ENCODE data around the gene INF2. TPM values are rescaled to one million over a fixed set of nuclear protein-coding genes. Genes with fewer than 3 reads are reported as not detected.
A peak's percentile ranks its signal among the peaks of the same experiment; 100 is the strongest.
"Not testable (repeated sequence)": the region's sequence is repeated elsewhere in the genome, so short reads cannot be mapped to it uniquely, and the experiment has no call there.

INF2 gene
- polyA plus RNA-seq, 1 donor (not counting 4 experiments of a cell fraction or from before 2014, with no cell fraction given) = 22.6 TPM

- Histone ChIP-seq H3K4me3 (ENCODE audit: control insufficient read depth in 2 of 3, extremely low read depth in 1 of 3, insufficient read depth in 2 of 3, low read depth in 1 of 3, low read length in 3 of 3) (no peak overlapping the region), H3K4me2 (ENCODE audit: control insufficient read depth, extremely low read depth, insufficient read depth, low read depth, low read length) (no peak overlapping the region), H3K4me1 (ENCODE audit: control insufficient read depth, extremely low read depth, insufficient read depth, low read length) (peaks cover 6% of the 10 kb centered on the region), H3K9ac (ENCODE audit: control insufficient read depth, extremely low read depth, insufficient read depth, low read length) (no peak overlapping the region), H3K27me3 (ENCODE audit: control insufficient read depth, extremely low read depth, insufficient read depth, low read length) (peaks cover 5% of the 10 kb centered on the region), H2AFZ (ENCODE audit: control insufficient read depth, low read length) (no peak overlapping the region), H3K36me3 (ENCODE audit: control insufficient read depth in 2 of 2, extremely low read depth in 1 of 2, insufficient read depth in 2 of 2, low read length in 2 of 2) (no peaks in the 10 kb centered on the region), H3K9me1 (ENCODE audit: control insufficient read depth, extremely low read depth, insufficient read depth, low read length) (no peaks in the 10 kb centered on the region), H3K9me3 (ENCODE audit: control insufficient read depth, low read depth, low read length) (no peaks in the 10 kb centered on the region), H4K20me1 (ENCODE audit: control insufficient read depth, extremely low read depth, insufficient read depth, low read length) (peaks cover 3% of the 10 kb centered on the region), H3K27ac (ENCODE audit: control insufficient read depth, insufficient read depth, low read length) (no peak overlapping the region), H3K79me2 (ENCODE audit: control insufficient read depth, insufficient read depth, low read length) (no peaks in the 10 kb centered on the region)
- DNase-seq (ENCODE audit: low read depth, low spot score) (no peak), FAIRE-seq (no peak)
- TF ChIP-seq EZH2 (IDR thresholded peaks at IDR 0.05; ENCODE audit: low read length) (no peak), CTCF (optimal IDR thresholded peaks at IDR 0.05 in 1 of 3, IDR thresholded peaks at IDR 0.05 in 1 of 3, conservative IDR thresholded peaks at IDR 0.05 in 1 of 3; ENCODE audit: extremely low read depth in 1 of 3, insufficient read depth in 2 of 3, low read length in 3 of 3) (peak in 1 of 3 experiments; percentile 9)
- dilution Hi-C loops (cut with MboI; ENCODE audit: extremely low pct_ligation_motif_present, low sequenced_read_pairs) = no loop called here
Measured at GRCh38 chr14:104726600-104727451, 37.4 kb downstream of the INF2 start.

GRCh38 chr14:104728631-104729030 is 39.2 kb downstream of the INF2 start:
- Histone ChIP-seq H2AFZ (ENCODE audit: control insufficient read depth, low read length) (no peak overlapping the region), H3K9me1 (ENCODE audit: control insufficient read depth, extremely low read depth, insufficient read depth, low read length) (no peaks in the 10 kb centered on the region), H3K4me3 (ENCODE audit: control insufficient read depth in 2 of 3, extremely low read depth in 1 of 3, insufficient read depth in 2 of 3, low read depth in 1 of 3, low read length in 3 of 3) (no peak overlapping the region), H4K20me1 (ENCODE audit: control insufficient read depth, extremely low read depth, insufficient read depth, low read length) (no peaks in the 10 kb centered on the region), H3K79me2 (ENCODE audit: control insufficient read depth, insufficient read depth, low read length) (no peaks in the 10 kb centered on the region), H3K27me3 (ENCODE audit: control insufficient read depth, extremely low read depth, insufficient read depth, low read length) (peaks cover 5% of the 10 kb centered on the region), H3K4me1 (ENCODE audit: control insufficient read depth, extremely low read depth, insufficient read depth, low read length) (peaks cover 17% of the 10 kb centered on the region), H3K36me3 (ENCODE audit: control insufficient read depth in 2 of 2, extremely low read depth in 1 of 2, insufficient read depth in 2 of 2, low read length in 2 of 2) (no peaks in the 10 kb centered on the region), H3K4me2 (ENCODE audit: control insufficient read depth, extremely low read depth, insufficient read depth, low read depth, low read length) (no peak overlapping the region), H3K27ac (ENCODE audit: control insufficient read depth, insufficient read depth, low read length) (no peak overlapping the region), H3K9ac (ENCODE audit: control insufficient read depth, extremely low read depth, insufficient read depth, low read length) (no peak overlapping the region), H3K9me3 (ENCODE audit: control insufficient read depth, low read depth, low read length) (no peaks in the 10 kb centered on the region)
- DNase-seq (ENCODE audit: low read depth, low spot score) (no peak), FAIRE-seq (no peak)
- dilution Hi-C loops (cut with MboI; ENCODE audit: extremely low pct_ligation_motif_present, low sequenced_read_pairs) = no loop called here
- TF ChIP-seq EZH2 (IDR thresholded peaks at IDR 0.05; ENCODE audit: low read length) (no peak), CTCF (optimal IDR thresholded peaks at IDR 0.05 in 1 of 3, IDR thresholded peaks at IDR 0.05 in 1 of 3, conservative IDR thresholded peaks at IDR 0.05 in 1 of 3; ENCODE audit: extremely low read depth in 1 of 3, insufficient read depth in 2 of 3, low read length in 3 of 3) (no peak)

- H4K20me1 ChIP-seq (ENCODE audit: control insufficient read depth, extremely low read depth, insufficient read depth, low read length); FAIRE-seq; H3K27me3 ChIP-seq (ENCODE audit: control insufficient read depth, extremely low read depth, insufficient read depth, low read length); H3K4me3 ChIP-seq (ENCODE audit: control insufficient read depth in 2 of 3, extremely low read depth in 1 of 3, insufficient read depth in 2 of 3, low read depth in 1 of 3, low read length in 3 of 3); H2AFZ ChIP-seq (ENCODE audit: control insufficient read depth, low read length); H3K79me2 ChIP-seq (ENCODE audit: control insufficient read depth, insufficient read depth, low read length); H3K27ac ChIP-seq (ENCODE audit: control insufficient read depth, insufficient read depth, low read length); H3K36me3 ChIP-seq (ENCODE audit: control insufficient read depth in 2 of 2, extremely low read depth in 1 of 2, insufficient read depth in 2 of 2, low read length in 2 of 2); H3K9me3 ChIP-seq (ENCODE audit: control insufficient read depth, low read depth, low read length); H3K4me2 ChIP-seq (ENCODE audit: control insufficient read depth, extremely low read depth, insufficient read depth, low read depth, low read length); H3K9me1 ChIP-seq (ENCODE audit: control insufficient read depth, extremely low read depth, insufficient read depth, low read length); H3K9ac ChIP-seq (ENCODE audit: control insufficient read depth, extremely low read depth, insufficient read depth, low read length); DNase-seq (ENCODE audit: low read depth, low spot score); dilution Hi-C loops (cut with MboI; ENCODE audit: extremely low pct_ligation_motif_present, low sequenced_read_pairs): not testable (repeated sequence)
- H3K4me1 ChIP-seq (ENCODE audit: control insufficient read depth, extremely low read depth, insufficient read depth, low read length) = peaks cover 16% of the 10 kb centered on the region
Measured at GRCh38 chr14:104729176-104729834, 39.9 kb downstream of the INF2 start.

Measured in keratinocyte (primary cell).